ENCODE measurements around the gene PRKN.

DNA sequence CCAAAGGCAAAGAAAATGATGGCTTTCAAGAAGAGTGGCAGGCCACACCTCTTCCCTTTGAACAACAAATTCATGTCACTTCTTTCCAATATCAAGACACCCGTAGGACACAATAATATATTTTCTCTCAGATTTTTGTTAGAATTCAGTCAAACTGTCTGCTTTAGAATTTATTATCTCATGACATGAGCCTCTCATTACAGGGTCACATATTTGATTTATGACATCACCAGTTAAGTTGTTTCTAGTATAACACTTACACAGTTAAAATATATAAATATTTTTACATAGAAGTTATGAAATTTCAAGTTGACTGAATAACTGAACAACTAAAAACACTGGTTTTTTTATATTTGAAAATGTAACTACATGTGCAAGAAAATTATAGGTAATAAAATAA is 1133.2 kb downstream of the PRKN start:
- TF ChIP-seq MYC (IDR thresholded peaks at IDR 0.05; ENCODE audit: low read depth, low read length) = no peak
- TF ChIP-seq, protein P1, sequence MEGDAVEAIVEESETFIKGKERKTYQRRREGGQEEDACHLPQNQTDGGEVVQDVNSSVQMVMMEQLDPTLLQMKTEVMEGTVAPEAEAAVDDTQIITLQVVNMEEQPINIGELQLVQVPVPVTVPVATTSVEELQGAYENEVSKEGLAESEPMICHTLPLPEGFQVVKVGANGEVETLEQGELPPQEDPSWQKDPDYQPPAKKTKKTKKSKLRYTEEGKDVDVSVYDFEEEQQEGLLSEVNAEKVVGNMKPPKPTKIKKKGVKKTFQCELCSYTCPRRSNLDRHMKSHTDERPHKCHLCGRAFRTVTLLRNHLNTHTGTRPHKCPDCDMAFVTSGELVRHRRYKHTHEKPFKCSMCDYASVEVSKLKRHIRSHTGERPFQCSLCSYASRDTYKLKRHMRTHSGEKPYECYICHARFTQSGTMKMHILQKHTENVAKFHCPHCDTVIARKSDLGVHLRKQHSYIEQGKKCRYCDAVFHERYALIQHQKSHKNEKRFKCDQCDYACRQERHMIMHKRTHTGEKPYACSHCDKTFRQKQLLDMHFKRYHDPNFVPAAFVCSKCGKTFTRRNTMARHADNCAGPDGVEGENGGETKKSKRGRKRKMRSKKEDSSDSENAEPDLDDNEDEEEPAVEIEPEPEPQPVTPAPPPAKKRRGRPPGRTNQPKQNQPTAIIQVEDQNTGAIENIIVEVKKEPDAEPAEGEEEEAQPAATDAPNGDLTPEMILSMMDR (IDR thresholded peaks at IDR 0.05; ENCODE audit: low read depth, low read length) = no peak
